ENCODE results near the gene OGFOD1. TPM values are rescaled to one million over a fixed set of nuclear protein-coding genes. Genes with fewer than 3 reads are reported as not detected.

The OGFOD1 gene
- total and polyA plus RNA-seq, 10 donors = 6.9 to 34.7 (median 23.9) TPM

DNA sequence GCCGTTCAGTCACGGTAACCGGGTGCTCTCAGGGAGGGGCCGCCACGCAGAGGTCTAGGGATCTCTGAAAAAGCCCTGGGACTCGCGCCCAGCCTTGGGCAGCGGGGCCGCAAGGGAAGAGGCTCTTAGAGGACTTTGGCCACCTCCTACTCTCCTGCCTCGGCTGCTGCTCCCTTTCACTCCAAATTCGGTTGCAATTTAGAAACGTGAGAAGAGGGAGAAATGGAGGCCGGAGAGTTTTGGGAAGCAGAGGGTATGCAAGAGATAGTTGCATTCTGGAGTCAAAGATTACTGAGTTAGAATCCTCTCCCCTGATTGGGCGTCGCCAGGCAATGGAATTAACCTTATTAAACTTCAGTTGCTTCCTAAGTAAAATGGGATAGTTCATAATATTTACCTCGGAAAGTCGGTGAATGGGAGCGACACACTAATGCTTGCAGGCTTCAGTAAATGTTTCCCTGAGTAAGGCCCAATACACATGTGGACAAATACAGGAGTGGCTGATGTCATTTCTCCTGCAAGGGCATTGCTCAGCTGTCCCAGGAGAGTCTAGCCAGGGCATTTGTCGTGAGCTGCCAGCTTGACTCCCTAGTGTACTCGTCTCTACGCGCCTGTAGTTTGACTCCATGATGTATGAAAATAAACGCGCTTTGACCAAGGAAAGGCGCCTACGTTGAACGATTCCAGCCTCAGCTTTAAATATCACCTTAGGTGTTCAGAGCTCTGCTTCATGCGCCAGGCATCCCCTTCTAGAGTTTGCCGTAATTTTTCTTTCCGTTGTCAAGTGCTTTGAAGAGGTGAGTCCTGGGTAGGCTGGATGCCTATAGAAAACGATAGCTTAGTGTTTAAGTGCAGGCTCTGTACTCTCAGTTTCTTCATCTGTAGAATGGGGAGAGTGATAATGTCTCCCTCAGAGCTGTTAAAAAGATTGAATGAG is 667 bp downstream of the OGFOD1 start:
- H3K4me1 ChIP-seq = peaks cover 20 to 57% (median 49%) of the 10 kb centered on the region in 6 donors
- no peak for DNase-seq
- H3K27ac ChIP-seq = peak overlapping the region; percentile 75 to 91 (median 86)
- intact Hi-C loops (cut with DNase I; ENCODE audit: low total_unique reads) = no loop called here
- no peak for TF ChIP-seq POLR2AphosphoS5 (IDR thresholded peaks at IDR 0.05)
- TF ChIP-seq, protein P1, sequence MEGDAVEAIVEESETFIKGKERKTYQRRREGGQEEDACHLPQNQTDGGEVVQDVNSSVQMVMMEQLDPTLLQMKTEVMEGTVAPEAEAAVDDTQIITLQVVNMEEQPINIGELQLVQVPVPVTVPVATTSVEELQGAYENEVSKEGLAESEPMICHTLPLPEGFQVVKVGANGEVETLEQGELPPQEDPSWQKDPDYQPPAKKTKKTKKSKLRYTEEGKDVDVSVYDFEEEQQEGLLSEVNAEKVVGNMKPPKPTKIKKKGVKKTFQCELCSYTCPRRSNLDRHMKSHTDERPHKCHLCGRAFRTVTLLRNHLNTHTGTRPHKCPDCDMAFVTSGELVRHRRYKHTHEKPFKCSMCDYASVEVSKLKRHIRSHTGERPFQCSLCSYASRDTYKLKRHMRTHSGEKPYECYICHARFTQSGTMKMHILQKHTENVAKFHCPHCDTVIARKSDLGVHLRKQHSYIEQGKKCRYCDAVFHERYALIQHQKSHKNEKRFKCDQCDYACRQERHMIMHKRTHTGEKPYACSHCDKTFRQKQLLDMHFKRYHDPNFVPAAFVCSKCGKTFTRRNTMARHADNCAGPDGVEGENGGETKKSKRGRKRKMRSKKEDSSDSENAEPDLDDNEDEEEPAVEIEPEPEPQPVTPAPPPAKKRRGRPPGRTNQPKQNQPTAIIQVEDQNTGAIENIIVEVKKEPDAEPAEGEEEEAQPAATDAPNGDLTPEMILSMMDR (IDR thresholded peaks at IDR 0.05 in 8 of 11, conservative IDR thresholded peaks at IDR 0.05 in 3 of 11) = no peak
- TF ChIP-seq POLR2A (IDR thresholded peaks at IDR 0.05) = no peak
- H3K9me3 ChIP-seq = no peaks in the 10 kb centered on the region
- peaks cover 0 to 47% (median 38%) of the 10 kb centered on the region in 6 donors for H3K36me3 ChIP-seq
- WGBS, 5 donors = 7 to 15% (median 12%) methylated on average over 31 of the region's 31 CpGs
- no peaks in the 10 kb centered on the region for H3K27me3 ChIP-seq (replicated peaks in 1 of 7)
- H3K4me3 ChIP-seq = peak overlapping the region; percentile 84 to 98 (median 90)

DNA sequence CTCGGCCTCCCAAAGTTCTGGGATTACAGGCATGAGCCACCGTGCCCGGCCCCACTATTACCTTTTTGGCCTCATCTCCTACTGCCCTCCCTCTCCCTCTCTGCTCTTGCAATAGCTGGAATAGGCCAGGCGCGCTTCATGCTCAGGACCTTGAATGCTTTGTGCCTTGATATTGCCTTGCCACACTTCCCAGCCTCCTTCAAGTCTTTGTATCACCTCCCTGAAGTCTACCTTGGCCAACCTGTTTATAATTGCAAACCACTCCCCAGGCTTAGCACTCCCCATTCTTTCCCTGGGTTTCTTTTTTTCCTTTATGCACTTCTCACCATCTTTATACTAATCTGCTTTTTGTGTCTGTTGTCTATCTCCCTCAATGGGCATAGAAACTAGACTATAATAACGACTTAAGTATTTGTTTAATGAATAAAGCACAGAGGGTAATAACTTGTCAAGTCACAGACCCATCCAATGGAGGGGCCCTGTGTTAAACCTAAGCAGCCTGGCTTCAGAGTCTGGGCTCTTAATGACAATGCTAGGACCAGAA is 6.6 kb downstream of the OGFOD1 start:
- Histone ChIP-seq H3K9me3 (no peaks in the 10 kb centered on the region), H3K27me3 (replicated peaks in 1 of 7) (no peaks in the 10 kb centered on the region), H3K36me3 (peaks cover 0 to 99% (median 61%) of the 10 kb centered on the region in 6 donors), H3K4me3 (no peak overlapping the region), H3K4me1 (peaks cover 0 to 5% (median 3%) of the 10 kb centered on the region in 6 donors), H3K27ac (no peak overlapping the region)
- TF ChIP-seq, protein P1 (IDR thresholded peaks at IDR 0.05 in 8 of 11, conservative IDR thresholded peaks at IDR 0.05 in 3 of 11) = no peak
- no peak for TF ChIP-seq POLR2A (IDR thresholded peaks at IDR 0.05)
- no peak for TF ChIP-seq POLR2AphosphoS5 (IDR thresholded peaks at IDR 0.05)
- DNase-seq = no peak
- 92 to 100% (median 96%) methylated on average over 6 of the region's 6 CpGs for WGBS, 5 donors
- intact Hi-C loops (cut with DNase I; ENCODE audit: low total_unique reads) = no loop called here

DNA sequence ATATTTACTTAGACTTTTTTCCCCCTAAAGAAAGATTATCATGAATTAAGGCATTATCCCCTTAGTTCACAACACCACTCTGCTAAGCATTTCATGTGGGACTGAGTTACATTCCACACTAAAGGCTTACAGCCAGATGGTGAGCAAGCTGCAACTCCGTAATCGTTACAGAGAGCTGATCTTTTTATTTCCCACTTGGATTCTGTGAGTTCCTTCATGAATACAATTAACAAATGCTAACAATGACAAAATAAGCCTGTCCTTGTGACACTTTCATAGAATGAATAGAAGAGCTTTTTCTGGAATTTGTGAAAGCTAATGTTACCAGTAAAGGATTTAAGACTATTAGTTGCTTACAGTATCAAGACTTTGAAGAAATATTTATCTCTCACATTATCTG is 8.7 kb downstream of the OGFOD1 start:
- no peaks in the 10 kb centered on the region for H3K9me3 ChIP-seq

More for the DNA sequence above, 8.7 kb downstream of the OGFOD1 start:
- no peak overlapping the region for H3K27ac ChIP-seq
- WGBS, 5 donors = 94 to 98% (median 95%) methylated on average over 2 of the region's 2 CpGs
- no peak for DNase-seq
- no peak overlapping the region for H3K4me3 ChIP-seq
- TF ChIP-seq POLR2AphosphoS5 (IDR thresholded peaks at IDR 0.05) (no peak), POLR2A (IDR thresholded peaks at IDR 0.05) (no peak)
- TF ChIP-seq, protein P1 (IDR thresholded peaks at IDR 0.05 in 8 of 11, conservative IDR thresholded peaks at IDR 0.05 in 3 of 11) = no peak
- no peaks in the 10 kb centered on the region for H3K27me3 ChIP-seq (replicated peaks in 1 of 7)
- intact Hi-C loops (cut with DNase I; ENCODE audit: low total_unique reads) = no loop called here
- H3K36me3 ChIP-seq = peaks cover 0 to 100% (median 60%) of the 10 kb centered on the region in 6 donors
- H3K4me1 ChIP-seq = no peaks in the 10 kb centered on the region

All from spleen (tissue), 11 donors.